ENCODE data around the gene ATP7B. TPM values are rescaled to one million over a fixed set of nuclear protein-coding genes. Genes with fewer than 3 reads are reported as not detected.

Gene ATP7B
- polyA plus RNA-seq, 3 donors = 0.39 to 0.44 TPM; not detected in 1

DNA sequence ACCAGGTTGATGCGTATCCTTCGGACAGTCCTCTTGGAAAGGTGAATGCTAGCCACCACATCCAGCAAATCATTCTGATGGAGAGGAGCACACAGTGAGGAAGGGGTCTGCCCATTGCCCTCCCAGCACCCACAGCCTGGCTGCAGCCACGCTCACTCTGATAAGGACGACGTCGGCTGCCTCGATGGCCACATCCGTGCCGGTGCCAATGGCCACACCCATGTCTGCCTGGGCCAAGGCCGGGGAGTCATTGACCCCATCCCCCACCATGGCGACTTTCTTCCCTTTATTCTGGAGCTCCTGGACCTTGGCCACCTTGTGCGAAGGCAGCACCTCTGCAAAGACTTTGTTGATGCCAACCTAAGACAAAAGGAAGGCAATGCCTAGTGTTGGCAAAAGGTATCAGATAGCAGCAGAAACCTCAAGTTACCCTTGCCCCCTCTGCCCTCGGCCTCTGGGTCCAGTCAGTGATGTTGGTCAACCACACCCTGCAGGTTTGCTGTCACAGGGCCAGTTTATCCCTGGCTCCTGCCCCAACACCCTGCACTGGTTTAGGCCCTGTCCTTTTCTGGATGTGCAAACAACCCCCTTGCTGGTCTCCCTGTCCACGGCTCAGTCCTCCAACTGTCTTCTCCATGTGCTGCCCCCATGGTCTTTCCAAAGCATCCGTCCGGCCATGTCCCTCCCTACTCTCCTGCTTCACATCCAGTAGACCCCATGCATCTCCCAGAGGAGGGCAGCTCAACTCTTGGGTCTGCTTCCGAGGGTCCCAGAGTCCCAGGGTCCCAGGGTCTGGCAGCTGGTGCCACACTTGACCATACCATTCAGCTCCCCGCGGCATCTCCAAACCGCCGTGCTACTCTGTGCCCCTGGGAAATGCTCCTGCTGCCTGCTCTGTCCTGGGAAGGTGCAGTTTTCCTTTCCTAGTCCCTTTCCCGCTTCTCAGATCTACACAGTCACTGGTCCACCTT, 73.6 kb downstream of the ATP7B start:
- Mint-ChIP-seq H3K4me1 (no peaks in the 10 kb centered on the region), H3K36me3 (no peaks in the 10 kb centered on the region), H3K4me3 (no peak overlapping the region), H3K27me3 (ENCODE audit: low read depth in 3 of 3) (peaks cover 0 to 7% (median 3%) of the 10 kb centered on the region in 3 donors), H3K9me3 (no peaks in the 10 kb centered on the region), H3K27ac (no peak overlapping the region)
- Histone ChIP-seq H3K27ac (ENCODE audit: low read depth in 1 of 2, low read length in 2 of 2) (no peak overlapping the region), H3K27me3 (ENCODE audit: control insufficient read depth in 2 of 2, insufficient read depth in 2 of 2, low read length in 2 of 2) (no peaks in the 10 kb centered on the region), H3K4me1 (ENCODE audit: control insufficient read depth in 1 of 2, insufficient read depth in 2 of 2, low read length in 2 of 2) (no peaks in the 10 kb centered on the region), H3K9me3 (replicated peaks in 1 of 2; ENCODE audit: control insufficient read depth in 1 of 2, insufficient read depth in 1 of 2, low read length in 2 of 2) (no peaks in the 10 kb centered on the region), H3K4me3 (replicated peaks in 1 of 3; ENCODE audit: low read depth in 2 of 3, low read length in 3 of 3) (no peak overlapping the region), H3K79me2 (ENCODE audit: insufficient read depth, low read length) (no peaks in the 10 kb centered on the region), H3K4me2 (replicated peaks; ENCODE audit: extremely low read depth, low read length, poor library complexity, severe bottlenecking) (no peak overlapping the region), H3K36me3 (replicated peaks in 1 of 2; ENCODE audit: control insufficient read depth in 1 of 2, insufficient read depth in 2 of 2, low read length in 2 of 2) (no peaks in the 10 kb centered on the region), H3K9ac (ENCODE audit: insufficient read depth, low read length, poor library complexity, severe bottlenecking) (no peak overlapping the region), H4K20me1 (ENCODE audit: insufficient read depth, low read length) (no peaks in the 10 kb centered on the region), H2AFZ (ENCODE audit: insufficient read depth, low read depth, low read length, poor library complexity, severe bottlenecking) (no peak overlapping the region)
- intact Hi-C loops (cut with micrococcal nuclease) = no loop called here
- WGBS (ENCODE audit: insufficient coverage) = 89% methylated on average over 20 of the region's 22 CpGs
- TF ChIP-seq, protein P1, sequence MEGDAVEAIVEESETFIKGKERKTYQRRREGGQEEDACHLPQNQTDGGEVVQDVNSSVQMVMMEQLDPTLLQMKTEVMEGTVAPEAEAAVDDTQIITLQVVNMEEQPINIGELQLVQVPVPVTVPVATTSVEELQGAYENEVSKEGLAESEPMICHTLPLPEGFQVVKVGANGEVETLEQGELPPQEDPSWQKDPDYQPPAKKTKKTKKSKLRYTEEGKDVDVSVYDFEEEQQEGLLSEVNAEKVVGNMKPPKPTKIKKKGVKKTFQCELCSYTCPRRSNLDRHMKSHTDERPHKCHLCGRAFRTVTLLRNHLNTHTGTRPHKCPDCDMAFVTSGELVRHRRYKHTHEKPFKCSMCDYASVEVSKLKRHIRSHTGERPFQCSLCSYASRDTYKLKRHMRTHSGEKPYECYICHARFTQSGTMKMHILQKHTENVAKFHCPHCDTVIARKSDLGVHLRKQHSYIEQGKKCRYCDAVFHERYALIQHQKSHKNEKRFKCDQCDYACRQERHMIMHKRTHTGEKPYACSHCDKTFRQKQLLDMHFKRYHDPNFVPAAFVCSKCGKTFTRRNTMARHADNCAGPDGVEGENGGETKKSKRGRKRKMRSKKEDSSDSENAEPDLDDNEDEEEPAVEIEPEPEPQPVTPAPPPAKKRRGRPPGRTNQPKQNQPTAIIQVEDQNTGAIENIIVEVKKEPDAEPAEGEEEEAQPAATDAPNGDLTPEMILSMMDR (IDR thresholded peaks at IDR 0.05) = no peak
- DNase-seq = no peak

GRCh38 chr13:51935326-51936171, 75.7 kb downstream of the ATP7B start:
- no peak overlapping the region for H3K4me3 Mint-ChIP-seq
- no peaks in the 10 kb centered on the region for H3K36me3 ChIP-seq (replicated peaks in 1 of 2; ENCODE audit: control insufficient read depth in 1 of 2, insufficient read depth in 2 of 2, low read length in 2 of 2)
- no peaks in the 10 kb centered on the region for H4K20me1 ChIP-seq (ENCODE audit: insufficient read depth, low read length)
- H3K27me3 Mint-ChIP-seq (ENCODE audit: low read depth in 3 of 3) = peaks cover 0 to 6% (median 3%) of the 10 kb centered on the region in 3 donors
- H3K79me2 ChIP-seq (ENCODE audit: insufficient read depth, low read length) = no peaks in the 10 kb centered on the region
- no peak overlapping the region for H3K4me2 ChIP-seq (replicated peaks; ENCODE audit: extremely low read depth, low read length, poor library complexity, severe bottlenecking)
- no peak overlapping the region for H3K9ac ChIP-seq (ENCODE audit: insufficient read depth, low read length, poor library complexity, severe bottlenecking)
- H3K4me1 Mint-ChIP-seq = no peaks in the 10 kb centered on the region
- H3K4me3 ChIP-seq (replicated peaks in 1 of 3; ENCODE audit: low read depth in 2 of 3, low read length in 3 of 3) = no peak overlapping the region
- no peak overlapping the region for H3K27ac ChIP-seq (ENCODE audit: low read depth in 1 of 2, low read length in 2 of 2)
- no peak overlapping the region for H2AFZ ChIP-seq (ENCODE audit: insufficient read depth, low read depth, low read length, poor library complexity, severe bottlenecking)
- intact Hi-C loops (cut with micrococcal nuclease) = no loop called here
- no peaks in the 10 kb centered on the region for H3K9me3 ChIP-seq (replicated peaks in 1 of 2; ENCODE audit: control insufficient read depth in 1 of 2, insufficient read depth in 1 of 2, low read length in 2 of 2)
- H3K9me3 Mint-ChIP-seq = no peaks in the 10 kb centered on the region
- no peaks in the 10 kb centered on the region for H3K27me3 ChIP-seq (ENCODE audit: control insufficient read depth in 2 of 2, insufficient read depth in 2 of 2, low read length in 2 of 2)
- WGBS (ENCODE audit: insufficient coverage) = 80% methylated on average over 9 of the region's 14 CpGs
- no peak for DNase-seq
- H3K4me1 ChIP-seq (ENCODE audit: control insufficient read depth in 1 of 2, insufficient read depth in 2 of 2, low read length in 2 of 2) = no peaks in the 10 kb centered on the region
- no peak overlapping the region for H3K27ac Mint-ChIP-seq
- no peaks in the 10 kb centered on the region for H3K36me3 Mint-ChIP-seq
- TF ChIP-seq, protein P1 (IDR thresholded peaks at IDR 0.05) = no peak
